ENCODE results near the gene USP3. TPM values are rescaled to one million over a fixed set of nuclear protein-coding genes. Genes with fewer than 3 reads are reported as not detected.

Gene USP3
- polyA plus RNA-seq, 1 of the 3 experiments (the other 2 are of a cell fraction) = 9.3 TPM

DNA sequence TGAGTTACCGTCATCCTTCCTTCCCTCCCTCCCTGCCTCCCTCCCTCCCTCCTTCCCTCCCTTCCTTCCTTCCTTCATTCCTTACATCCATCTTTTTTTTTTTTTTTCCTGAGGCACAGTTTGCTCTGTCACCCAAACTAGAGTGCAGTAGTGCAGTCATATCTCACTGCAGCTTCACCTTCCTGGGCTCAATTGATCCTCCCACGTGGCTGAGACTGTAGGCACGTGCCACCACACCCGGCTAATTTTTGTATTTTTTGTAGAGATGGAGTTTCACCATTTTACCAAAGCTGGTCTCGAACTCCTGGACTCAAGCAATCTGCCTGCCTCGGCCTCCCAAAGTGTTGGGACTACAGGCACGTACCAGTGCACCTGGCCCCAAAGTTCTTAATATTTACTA is 25.8 kb downstream of the USP3 start:
- POLR2A ChIA-PET = no interaction called here
- H3K4me1 ChIP-seq (ENCODE audit: control insufficient read depth in 1 of 2, insufficient read depth in 2 of 2, low read depth in 1 of 2, low read length in 1 of 2) = no peaks in the 10 kb centered on the region
- peaks cover 0 to 4% of the 10 kb centered on the region in 2 experiments for H3K36me3 ChIP-seq (replicated peaks in 1 of 2; ENCODE audit: control insufficient read depth in 1 of 2, insufficient read depth in 2 of 2, low read length in 1 of 2)
- H3F3A ChIP-seq (replicated peaks; ENCODE audit: insufficient read depth) = peaks cover 4% of the 10 kb centered on the region
- H3K27me3 ChIP-seq (ENCODE audit: insufficient read depth) = no peaks in the 10 kb centered on the region
- no peak overlapping the region for H3K9ac ChIP-seq
- CTCF ChIA-PET = interaction anchor here (1.2 to 4.0 kb wide), 2 partner anchors 13 to 46 kb away, joined by 3 to 20 read pairs; no protein-coding TSS in a partner anchor
- H3K27ac ChIP-seq (ENCODE audit: low read depth in 2 of 2, low read length in 1 of 2) = no peak overlapping the region
- TF ChIP-seq SMC3 (IDR thresholded peaks at IDR 0.05; ENCODE audit: low read depth, low read length) (no peak), FOXM1 (IDR thresholded peaks at IDR 0.05; ENCODE audit: low read depth) (no peak), FOSL2 (IDR thresholded peaks at IDR 0.05; ENCODE audit: borderline replicate concordance, low read depth) (no peak), POLR2AphosphoS5 (IDR thresholded peaks at IDR 0.05; ENCODE audit: low read depth, low read length) (no peak), CHD2 (IDR thresholded peaks at IDR 0.05; ENCODE audit: low read length, partially characterized antibody) (no peak), PBX3 (IDR thresholded peaks at IDR 0.05) (no peak), RAD21 (IDR thresholded peaks at IDR 0.05; ENCODE audit: low read length) (no peak), GATA2 (CRISPR knock-in tag; IDR thresholded peaks at IDR 0.05) (no peak), ELF1 (IDR thresholded peaks at IDR 0.05) (no peak)
- H3K9me2 ChIP-seq = no peaks in the 10 kb centered on the region
- H3K79me2 ChIP-seq (ENCODE audit: insufficient read depth) = peaks cover 90% of the 10 kb centered on the region
- no peak overlapping the region for H3K4me2 ChIP-seq
- no peak for DNase-seq
- 97% methylated on average over 7 of the region's 7 CpGs for WGBS (ENCODE audit: low lambda C conversion rate)
- no peaks in the 10 kb centered on the region for H3K9me3 ChIP-seq
- H2AFZ ChIP-seq (ENCODE audit: low read depth) = no peak overlapping the region
- peaks cover 29% of the 10 kb centered on the region for H4K20me1 ChIP-seq (ENCODE audit: insufficient read depth)
- no peak overlapping the region for H3K4me3 ChIP-seq (ENCODE audit: low read depth in 2 of 2, low read length in 1 of 2)

- H2AFZ ChIP-seq (ENCODE audit: low read depth) = no peak overlapping the region
- no peak overlapping the region for H3K27ac ChIP-seq (ENCODE audit: low read depth in 2 of 2, low read length in 1 of 2)
- ChIA-PET POLR2A (no interaction called here), CTCF (interaction anchor here (4.0 kb wide), 1 partner anchor 12 kb away, joined by 20 read pairs; no protein-coding TSS in a partner anchor)
- H3K9me2 ChIP-seq = no peaks in the 10 kb centered on the region
- TF ChIP-seq RFX5 (IDR thresholded peaks at IDR 0.05; ENCODE audit: low read length) = no peak
- TF ChIP-seq TAF1 (IDR thresholded peaks at IDR 0.05; ENCODE audit: borderline replicate concordance, low read depth, low read length) = no peak
- no peak for TF ChIP-seq FOXJ3 (CRISPR knock-in tag; IDR thresholded peaks at IDR 0.05)
- no peak overlapping the region for H3K4me2 ChIP-seq
- no peak overlapping the region for H3K9ac ChIP-seq
- peaks cover 0 to 4% of the 10 kb centered on the region in 2 experiments for H3K36me3 ChIP-seq (replicated peaks in 1 of 2; ENCODE audit: control insufficient read depth in 1 of 2, insufficient read depth in 2 of 2, low read length in 1 of 2)
- H3K4me1 ChIP-seq (ENCODE audit: control insufficient read depth in 1 of 2, insufficient read depth in 2 of 2, low read depth in 1 of 2, low read length in 1 of 2) = no peaks in the 10 kb centered on the region
- peaks cover 90% of the 10 kb centered on the region for H3K79me2 ChIP-seq (ENCODE audit: insufficient read depth)
- peaks cover 25% of the 10 kb centered on the region; the same call in 1 of the 2 replicates for H4K20me1 ChIP-seq (ENCODE audit: insufficient read depth)
- WGBS (ENCODE audit: low lambda C conversion rate) = 99% methylated on average over 3 of the region's 3 CpGs
- H3K27me3 ChIP-seq (ENCODE audit: insufficient read depth) = no peaks in the 10 kb centered on the region
- no peak overlapping the region for H3K4me3 ChIP-seq (ENCODE audit: low read depth in 2 of 2, low read length in 1 of 2)
- no peaks in the 10 kb centered on the region for H3K9me3 ChIP-seq
- peaks cover 4% of the 10 kb centered on the region for H3F3A ChIP-seq (replicated peaks; ENCODE audit: insufficient read depth)
- no peak for DNase-seq
Observed at GRCh38 chr15:63530752-63531299, 26.4 kb downstream of the USP3 start.

DNA sequence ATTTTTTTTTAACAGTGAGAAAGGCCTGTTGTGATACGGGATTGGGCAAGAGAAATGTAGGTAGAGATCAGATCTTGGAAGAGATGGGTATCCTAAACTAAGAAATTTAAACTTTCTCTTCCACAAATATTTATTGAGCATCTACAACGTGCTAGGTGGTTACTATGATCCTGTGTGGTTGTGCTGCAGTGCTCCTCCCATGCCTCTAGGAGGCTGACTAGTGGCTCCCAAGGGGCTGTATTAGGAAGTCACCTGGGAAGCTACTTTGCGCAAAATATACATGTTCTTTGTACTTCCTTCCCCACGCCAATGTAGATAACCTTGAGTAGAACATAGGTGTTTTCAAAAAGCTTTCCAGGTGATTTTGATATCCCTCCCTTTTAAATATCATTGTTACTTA is 27.2 kb downstream of the USP3 start:
- Histone ChIP-seq H4K20me1 (ENCODE audit: insufficient read depth) (peaks cover 22% of the 10 kb centered on the region; the same call in 1 of the 2 replicates), H3K4me3 (ENCODE audit: low read depth in 2 of 2, low read length in 1 of 2) (no peak overlapping the region), H3K27me3 (ENCODE audit: insufficient read depth) (no peaks in the 10 kb centered on the region), H3K4me1 (ENCODE audit: control insufficient read depth in 1 of 2, insufficient read depth in 2 of 2, low read depth in 1 of 2, low read length in 1 of 2) (no peaks in the 10 kb centered on the region), H3F3A (replicated peaks; ENCODE audit: insufficient read depth) (peaks cover 4% of the 10 kb centered on the region), H3K9ac (no peak overlapping the region), H3K4me2 (no peak overlapping the region), H3K9me2 (no peaks in the 10 kb centered on the region), H3K9me3 (no peaks in the 10 kb centered on the region), H3K79me2 (ENCODE audit: insufficient read depth) (peaks cover 85% of the 10 kb centered on the region), H2AFZ (ENCODE audit: low read depth) (no peak overlapping the region), H3K36me3 (replicated peaks in 1 of 2; ENCODE audit: control insufficient read depth in 1 of 2, insufficient read depth in 2 of 2, low read length in 1 of 2) (peaks cover 0 to 4% of the 10 kb centered on the region in 2 experiments), H3K27ac (ENCODE audit: low read depth in 2 of 2, low read length in 1 of 2) (no peak overlapping the region)
- 95% methylated on average over 4 of the region's 4 CpGs for WGBS (ENCODE audit: low lambda C conversion rate)
- ChIA-PET POLR2A (no interaction called here), CTCF (interaction anchor here (0.9 to 4.0 kb wide), 2 partner anchors 11 to 108 kb away, joined by 3 to 20 read pairs; no protein-coding TSS in a partner anchor)
- DNase-seq = no peak
- TF ChIP-seq NFIC (IDR thresholded peaks at IDR 0.05; ENCODE audit: borderline replicate concordance) (no peak), CHD2 (IDR thresholded peaks at IDR 0.05; ENCODE audit: low read length, partially characterized antibody) (no peak), CTCF (IDR thresholded peaks at IDR 0.05) (peak; percentile 38), GATA2 (CRISPR knock-in tag; IDR thresholded peaks at IDR 0.05) (no peak)

Data from SK-N-SH (cell line).